ENCODE data around the gene CHN2. TPM values are rescaled to one million over a fixed set of nuclear protein-coding genes. Genes with fewer than 3 reads are reported as not detected.

Gene CHN2
- total RNA-seq, 1 experiment from 2014 or later: 5.0 TPM

GRCh38 chr7:29469281-29469680 lies 274.7 kb downstream of the CHN2 start:
- TF ChIP-seq ESRRA (CRISPR knock-in tag; IDR thresholded peaks at IDR 0.05; ENCODE audit: borderline replicate concordance): no peak
- TF ChIP-seq FOXP4 (CRISPR knock-in tag; IDR thresholded peaks at IDR 0.05): no peak
- TF ChIP-seq ZMAT4 (CRISPR knock-in tag; IDR thresholded peaks at IDR 0.05): no peak
- TF ChIP-seq TP53 (CRISPR knock-in tag; IDR thresholded peaks at IDR 0.05): no peak
- no peak for TF ChIP-seq USF1 (CRISPR knock-in tag; IDR thresholded peaks at IDR 0.05)
- TF ChIP-seq ZSCAN18 (CRISPR knock-in tag; IDR thresholded peaks at IDR 0.05): no peak
- no peak for TF ChIP-seq NR1H2 (CRISPR knock-in tag; IDR thresholded peaks at IDR 0.05)
- TF ChIP-seq E2F4 (CRISPR knock-in tag; IDR thresholded peaks at IDR 0.05; ENCODE audit: borderline replicate concordance, low read depth): no peak
- TF ChIP-seq NR2C2 (CRISPR knock-in tag; IDR thresholded peaks at IDR 0.05): no peak
- TF ChIP-seq JAZF1 (CRISPR knock-in tag; IDR thresholded peaks at IDR 0.05): no peak
- no peak for TF ChIP-seq SMAD4 (CRISPR knock-in tag; IDR thresholded peaks at IDR 0.05)
- no peak for TF ChIP-seq SOX15 (CRISPR knock-in tag; IDR thresholded peaks at IDR 0.05)
- TF ChIP-seq TCF7 (CRISPR knock-in tag; IDR thresholded peaks at IDR 0.05; ENCODE audit: low read depth): no peak
- no peak for TF ChIP-seq GABPB1 (CRISPR knock-in tag; IDR thresholded peaks at IDR 0.05)
- no peak for TF ChIP-seq ZNF532 (CRISPR knock-in tag; IDR thresholded peaks at IDR 0.05; ENCODE audit: borderline replicate concordance)
- TF ChIP-seq NFATC4 (CRISPR knock-in tag; IDR thresholded peaks at IDR 0.05): no peak
- no peak for TF ChIP-seq FOXP1 (CRISPR knock-in tag; IDR thresholded peaks at IDR 0.05; ENCODE audit: borderline replicate concordance)
- no peak for TF ChIP-seq PREB (CRISPR knock-in tag; IDR thresholded peaks at IDR 0.05; ENCODE audit: borderline replicate concordance)
- TF ChIP-seq ZNF138 (CRISPR knock-in tag; conservative IDR thresholded peaks at IDR 0.05): no peak
- H3K36me3 Mint-ChIP-seq: no peaks in the 10 kb centered on the region
- DNase-seq (ENCODE audit: low spot score): no peak

More at GRCh38 chr7:29469281-29469680, 274.7 kb downstream of the CHN2 start:
- Mint-ChIP-seq H3K27ac (no peak overlapping the region), H3K9me3 (no peaks in the 10 kb centered on the region), H3K4me1 (0 out of 2 replicates have a peak, but pooled peaks cover 3% of the 10 kb centered on the region), H3K4me3 (no peak overlapping the region), H3K27me3 (ENCODE audit: low read depth) (no peaks in the 10 kb centered on the region)
- POLR2A ChIA-PET: no interaction called here
- CTCF ChIA-PET: interaction anchor here (1.4 to 2.5 kb wide), 2 partner anchors 280 to 542 kb away, joined by 3 to 7 read pairs; no protein-coding TSS in a partner anchor
- no peak for ATAC-seq

Data from WTC11 (cell line).